ENCODE measurements around the gene NOX1. TPM values are rescaled to one million over a fixed set of nuclear protein-coding genes. Genes with fewer than 3 reads are reported as not detected.
"Not testable (repeated sequence)": the region's sequence is repeated elsewhere in the genome, so short reads cannot be mapped to it uniquely, and the experiment has no call there.

The NOX1 gene
- total and polyA plus RNA-seq, 4 donors, result not detected

DNA sequence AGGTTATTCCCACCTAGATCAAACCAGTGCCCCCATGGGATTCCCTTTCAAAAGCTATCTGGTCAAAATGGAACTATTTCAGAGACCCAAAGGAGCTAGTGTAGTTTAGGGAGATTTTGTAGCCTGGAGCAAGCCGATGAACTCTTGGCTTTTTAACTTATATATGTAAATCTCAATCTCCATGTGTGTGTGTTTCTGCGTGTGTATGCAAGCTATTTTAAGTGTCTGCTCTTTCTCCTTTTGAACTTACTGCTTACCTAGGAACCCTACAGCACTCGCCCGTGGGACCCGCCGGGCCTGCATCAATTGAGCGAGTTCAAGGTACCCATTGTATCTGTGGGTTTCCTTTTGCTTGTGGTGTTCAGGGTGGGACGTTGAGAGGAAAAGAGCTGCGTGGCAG, 43.6 kb downstream of the NOX1 start:
- H3K9me3 ChIP-seq (ENCODE audit: control insufficient read depth, low read length), result no peaks in the 10 kb centered on the region
- intact Hi-C loops (cut with DNase I), result no loop called here
- WGBS, 2 donors, result 88 to 93% methylated on average over 9 of the region's 9 CpGs
- DNase-seq (no peak), ATAC-seq (ENCODE audit: low FRiP score) (no peak)
- H3K4me1 ChIP-seq (ENCODE audit: control insufficient read depth in 1 of 2, insufficient read depth in 2 of 2, low read length in 2 of 2), result no peaks in the 10 kb centered on the region
- no peak overlapping the region for H3K27ac ChIP-seq (ENCODE audit: low read depth in 1 of 2, low read length in 2 of 2)
- H3K36me3 ChIP-seq (ENCODE audit: control insufficient read depth in 1 of 2, insufficient read depth in 2 of 2, low read length in 1 of 2), result peaks cover 2 to 3% of the 10 kb centered on the region in 2 donors
- no peak overlapping the region for H3K4me3 ChIP-seq (ENCODE audit: low read length in 2 of 2)
- H3K27me3 ChIP-seq (ENCODE audit: control insufficient read depth in 1 of 2, insufficient read depth in 2 of 2, low read length in 1 of 2), result no peaks in the 10 kb centered on the region

DNA sequence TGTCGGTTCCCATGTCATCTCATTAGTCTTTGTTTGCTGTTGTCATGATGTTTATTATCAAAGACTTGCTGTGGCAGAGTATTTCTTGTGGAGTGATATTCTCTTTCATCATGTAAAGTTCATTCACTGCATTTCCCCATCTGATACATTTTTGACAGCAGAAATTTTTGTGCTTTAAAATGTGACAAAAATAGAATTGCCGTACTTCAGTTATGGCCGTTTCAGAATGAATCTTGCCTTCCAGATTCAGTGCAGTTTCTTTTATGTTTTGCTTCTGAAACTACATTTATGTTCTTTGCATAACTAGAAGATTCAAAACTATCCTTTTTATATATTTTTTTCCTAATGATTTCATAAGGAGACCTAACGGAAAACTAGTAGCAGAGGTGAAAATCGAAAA, 44.0 kb downstream of the NOX1 start:
- intact Hi-C loops (cut with DNase I), result no loop called here
- Histone ChIP-seq H3K27ac (ENCODE audit: low read depth in 1 of 2, low read length in 2 of 2) (no peak overlapping the region), H3K36me3 (ENCODE audit: control insufficient read depth in 1 of 2, insufficient read depth in 2 of 2, low read length in 1 of 2) (peaks cover 2 to 3% of the 10 kb centered on the region in 2 donors), H3K27me3 (ENCODE audit: control insufficient read depth in 1 of 2, insufficient read depth in 2 of 2, low read length in 1 of 2) (no peaks in the 10 kb centered on the region), H3K4me3 (ENCODE audit: low read length in 2 of 2) (no peak overlapping the region), H3K4me1 (ENCODE audit: control insufficient read depth in 1 of 2, insufficient read depth in 2 of 2, low read length in 2 of 2) (no peaks in the 10 kb centered on the region), H3K9me3 (ENCODE audit: control insufficient read depth, low read length) (no peaks in the 10 kb centered on the region)
- DNase-seq (no peak), ATAC-seq (ENCODE audit: low FRiP score) (no peak)
- 70 to 81% methylated on average over 5 of the region's 5 CpGs for WGBS, 2 donors

DNA sequence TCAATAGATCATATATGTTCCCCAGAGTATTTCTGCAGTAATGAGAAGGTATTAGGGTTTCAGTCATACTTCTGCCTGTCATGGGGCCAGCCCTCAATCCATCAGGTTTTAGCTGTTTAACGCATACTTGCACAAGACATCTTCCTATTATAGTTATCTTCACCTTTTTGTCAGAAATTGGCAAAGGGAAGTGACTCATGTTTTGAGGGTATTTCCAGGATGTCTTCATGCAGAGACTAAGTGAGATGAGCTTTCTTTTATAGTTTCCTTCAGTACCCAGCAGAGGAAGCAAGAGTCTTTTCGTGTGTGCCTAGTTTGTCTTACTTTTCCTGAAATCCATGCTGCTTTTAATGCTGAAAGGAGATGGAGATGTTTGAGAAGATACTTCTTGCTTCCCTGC, 44.4 kb downstream of the NOX1 start:
- 77 to 85% methylated on average over 2 of the region's 2 CpGs for WGBS, 2 donors
- intact Hi-C loops (cut with DNase I), result no loop called here
- Histone ChIP-seq H3K27me3 (ENCODE audit: control insufficient read depth in 1 of 2, insufficient read depth in 2 of 2, low read length in 1 of 2) (no peaks in the 10 kb centered on the region), H3K4me1 (ENCODE audit: control insufficient read depth in 1 of 2, insufficient read depth in 2 of 2, low read length in 2 of 2) (no peaks in the 10 kb centered on the region), H3K27ac (ENCODE audit: low read depth in 1 of 2, low read length in 2 of 2) (no peak overlapping the region), H3K9me3 (ENCODE audit: control insufficient read depth, low read length) (no peaks in the 10 kb centered on the region), H3K36me3 (ENCODE audit: control insufficient read depth in 1 of 2, insufficient read depth in 2 of 2, low read length in 1 of 2) (peaks cover 2 to 3% of the 10 kb centered on the region in 2 donors), H3K4me3 (ENCODE audit: low read length in 2 of 2) (no peak overlapping the region)
- ATAC-seq (ENCODE audit: low FRiP score) (no peak), DNase-seq (no peak)

DNA sequence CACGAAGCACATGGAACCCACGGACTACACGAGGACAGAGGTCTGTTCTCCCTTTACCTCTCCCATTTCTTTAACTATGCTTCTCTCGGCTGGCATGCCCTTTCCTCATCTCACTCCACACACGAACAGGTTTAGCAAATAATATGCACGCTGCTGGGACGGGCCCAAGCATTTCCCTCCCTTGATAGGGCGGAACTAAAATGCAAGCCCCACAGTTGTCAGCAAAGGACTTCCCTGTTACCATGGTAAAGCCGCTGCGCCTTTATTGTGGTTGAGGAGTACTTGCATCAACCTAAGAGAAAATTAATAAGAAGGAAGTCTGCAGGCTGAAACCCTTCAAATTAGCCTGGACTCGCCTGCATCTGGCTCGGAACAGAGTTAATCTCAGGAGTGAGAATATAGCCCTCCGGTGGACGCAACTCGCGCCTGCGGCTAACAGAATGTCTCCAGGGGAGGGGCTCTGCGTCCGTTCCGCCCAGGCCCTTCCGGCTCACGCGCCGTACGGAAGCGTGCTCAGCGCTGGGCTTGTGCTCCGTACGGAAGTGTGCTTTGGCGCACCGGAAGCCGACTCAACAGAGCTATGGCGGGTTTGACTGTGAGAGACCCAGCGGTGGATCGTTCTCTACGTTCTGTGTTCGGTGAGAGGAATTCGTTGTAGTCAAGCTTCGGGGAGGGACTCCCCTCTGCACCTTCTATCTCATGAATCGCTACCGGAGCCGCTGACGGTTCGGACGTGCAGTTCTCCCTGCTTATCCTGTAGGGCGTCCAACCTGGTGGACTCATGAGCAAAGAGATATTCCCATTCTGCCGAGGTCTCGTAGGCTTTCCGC, 54.1 kb downstream of the NOX1 start, which contains the start of gene CSTF2:
TSS of gene CSTF2 (plus strand) at position 555 of the 830 bp plus-strand sequence. CDS start at position 581, 26 bp downstream.
- no peaks in the 10 kb centered on the region for H3K27me3 ChIP-seq (ENCODE audit: control insufficient read depth in 1 of 2, insufficient read depth in 2 of 2, low read length in 1 of 2)
- H3K36me3 ChIP-seq (ENCODE audit: control insufficient read depth in 1 of 2, insufficient read depth in 2 of 2, low read length in 1 of 2), result no peaks in the 10 kb centered on the region
- DNase-seq (peak; percentile 90 to 93), ATAC-seq (ENCODE audit: low FRiP score) (peak; percentile 96)
- no peaks in the 10 kb centered on the region for H3K9me3 ChIP-seq (ENCODE audit: control insufficient read depth, low read length)
- WGBS, 2 donors, result 0 to 28% methylated on average over 49 of the region's 49 CpGs
- intact Hi-C loops (cut with DNase I), result no loop called here
- no peaks in the 10 kb centered on the region for H3K4me1 ChIP-seq (ENCODE audit: control insufficient read depth in 1 of 2, insufficient read depth in 2 of 2, low read length in 2 of 2)
- peak within 1 kb of the TSS; percentile 29 to 42 for H3K4me3 ChIP-seq (ENCODE audit: low read length in 2 of 2)
- H3K27ac ChIP-seq (ENCODE audit: low read depth in 1 of 2, low read length in 2 of 2), result no peak within 1 kb of the TSS

DNA sequence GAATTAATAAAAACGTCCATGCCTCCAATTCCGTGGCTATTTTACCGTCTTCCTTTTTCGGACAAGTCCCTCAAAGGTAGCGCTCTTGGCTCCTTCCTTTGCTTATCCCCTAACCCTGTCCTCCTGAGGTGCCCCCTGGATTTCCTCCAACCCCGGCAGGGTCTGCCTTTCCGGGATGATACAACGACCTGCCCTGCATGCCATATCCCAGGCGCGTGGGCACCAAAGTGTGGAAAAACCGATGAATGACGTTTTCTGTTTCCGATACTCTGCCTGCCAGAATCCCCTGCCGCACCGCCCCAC, 54.7 kb downstream of the NOX1 start:
- Histone ChIP-seq H3K36me3 (ENCODE audit: control insufficient read depth in 1 of 2, insufficient read depth in 2 of 2, low read length in 1 of 2) (no peaks in the 10 kb centered on the region), H3K27me3 (ENCODE audit: control insufficient read depth in 1 of 2, insufficient read depth in 2 of 2, low read length in 1 of 2) (no peaks in the 10 kb centered on the region), H3K9me3 (ENCODE audit: control insufficient read depth, low read length) (no peaks in the 10 kb centered on the region), H3K4me3 (ENCODE audit: low read length in 2 of 2) (peak overlapping the region; percentile 16 to 42), H3K27ac (ENCODE audit: low read depth in 1 of 2, low read length in 2 of 2) (no peak overlapping the region), H3K4me1 (ENCODE audit: control insufficient read depth in 1 of 2, insufficient read depth in 2 of 2, low read length in 2 of 2) (no peaks in the 10 kb centered on the region)
- ATAC-seq (ENCODE audit: low FRiP score) (no peak), DNase-seq (no peak)
- intact Hi-C loops (cut with DNase I), result no loop called here
- WGBS, 2 donors, result 8 to 41% methylated on average over 15 of the region's 15 CpGs

DNA sequence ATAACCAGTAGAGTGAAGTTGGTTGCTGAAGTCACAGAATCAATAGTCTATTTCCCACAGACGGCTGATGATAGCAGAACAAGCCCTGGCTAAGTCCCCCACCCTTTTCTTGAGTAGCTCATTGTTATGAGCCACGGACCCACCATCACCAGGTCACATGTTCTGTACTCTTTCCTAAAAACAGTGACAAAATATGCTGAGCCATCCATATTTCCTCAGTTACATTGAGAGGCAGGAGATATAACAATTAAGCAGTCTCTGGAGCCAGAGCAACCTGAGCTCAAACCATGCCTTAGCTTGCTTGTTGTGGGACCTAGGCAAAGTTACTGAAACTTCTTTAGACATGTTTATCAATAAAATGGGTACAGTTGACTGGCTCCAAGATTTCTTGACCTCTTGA, 56.8 kb downstream of the NOX1 start:
- Histone ChIP-seq H3K27ac (ENCODE audit: low read depth in 1 of 2, low read length in 2 of 2) (no peak overlapping the region), H3K36me3 (ENCODE audit: control insufficient read depth in 1 of 2, insufficient read depth in 2 of 2, low read length in 1 of 2) (no peaks in the 10 kb centered on the region), H3K9me3 (ENCODE audit: control insufficient read depth, low read length) (no peaks in the 10 kb centered on the region), H3K27me3 (ENCODE audit: control insufficient read depth in 1 of 2, insufficient read depth in 2 of 2, low read length in 1 of 2) (no peaks in the 10 kb centered on the region), H3K4me3 (ENCODE audit: low read length in 2 of 2) (no peak overlapping the region), H3K4me1 (ENCODE audit: control insufficient read depth in 1 of 2, insufficient read depth in 2 of 2, low read length in 2 of 2) (no peaks in the 10 kb centered on the region)
- WGBS, 2 donors, result 43 to 69% methylated on average over 2 of the region's 2 CpGs
- ATAC-seq (ENCODE audit: low FRiP score) (no peak), DNase-seq (no peak)
- intact Hi-C loops (cut with DNase I), result no loop called here

GRCh38 chrX:100812216-100813158, 61.7 kb downstream of the NOX1 start:
- no peak overlapping the region for H3K27ac ChIP-seq (ENCODE audit: low read depth in 1 of 2, low read length in 2 of 2)
- H3K36me3 ChIP-seq (ENCODE audit: control insufficient read depth in 1 of 2, insufficient read depth in 2 of 2, low read length in 1 of 2), result no peaks in the 10 kb centered on the region
- WGBS, 2 donors, result 24 to 35% methylated on average over 12 of the region's 12 CpGs
- no peaks in the 10 kb centered on the region for H3K27me3 ChIP-seq (ENCODE audit: control insufficient read depth in 1 of 2, insufficient read depth in 2 of 2, low read length in 1 of 2)
- no peak overlapping the region for H3K4me3 ChIP-seq (ENCODE audit: low read length in 2 of 2)
- no peak for ATAC-seq (ENCODE audit: low FRiP score)
- no peaks in the 10 kb centered on the region for H3K4me1 ChIP-seq (ENCODE audit: control insufficient read depth in 1 of 2, insufficient read depth in 2 of 2, low read length in 2 of 2)
- intact Hi-C loops (cut with DNase I), result no loop called here
- H3K9me3 ChIP-seq (ENCODE audit: control insufficient read depth, low read length), result no peaks in the 10 kb centered on the region
- DNase-seq, result no peak

- H3K27me3 ChIP-seq (ENCODE audit: control insufficient read depth in 1 of 2, insufficient read depth in 2 of 2, low read length in 1 of 2); H3K4me3 ChIP-seq (ENCODE audit: low read length in 2 of 2); intact Hi-C loops (cut with DNase I); H3K36me3 ChIP-seq (ENCODE audit: control insufficient read depth in 1 of 2, insufficient read depth in 2 of 2, low read length in 1 of 2); DNase-seq; ATAC-seq (ENCODE audit: low FRiP score); H3K9me3 ChIP-seq (ENCODE audit: control insufficient read depth, low read length); H3K4me1 ChIP-seq (ENCODE audit: control insufficient read depth in 1 of 2, insufficient read depth in 2 of 2, low read length in 2 of 2); H3K27ac ChIP-seq (ENCODE audit: low read depth in 1 of 2, low read length in 2 of 2): not testable (repeated sequence)
- 85 to 91% methylated on average over 7 of the region's 7 CpGs for WGBS, 2 donors
Measured at GRCh38 chrX:100808265-100808664, 65.9 kb downstream of the NOX1 start.
